HEK293 (cell line): ENCODE measurements around the gene CAP2.

Experiments used
- GLI4 ChIP-seq: fragments of 450-650 bp; formaldehyde crosslinking; IDR thresholded peaks from 2 replicates; pipeline ENCODE4 v1.5.1; 2016; ENCODE audit warnings: missing biosample characterization, missing genetic modification characterization
- IKZF3 ChIP-seq: fragments of 450-650 bp; IDR thresholded peaks from 2 replicates; pipeline ENCODE4 v1.5.0; 2018; ENCODE audit warnings: missing biosample characterization, mild to moderate bottlenecking, missing genetic modification characterization, moderate library complexity
- KLF16 ChIP-seq: fragments of 450-650 bp; formaldehyde crosslinking; IDR thresholded peaks from 2 replicates; pipeline ENCODE4 v1.5.1; 2017; ENCODE audit warnings: missing biosample characterization, missing genetic modification characterization
- MYNN ChIP-seq: fragments of 450-650 bp; formaldehyde crosslinking; IDR thresholded peaks from 2 replicates; pipeline ENCODE4 v1.5.1; 2016; ENCODE audit warnings: missing biosample characterization, missing genetic modification characterization, borderline replicate concordance
- REPIN1 ChIP-seq: fragments of 450-650 bp; formaldehyde crosslinking; IDR thresholded peaks from 2 replicates; pipeline ENCODE4 v1.5.1; 2017; ENCODE audit warnings: missing biosample characterization, missing genetic modification characterization, low read depth
- SCRT1 ChIP-seq: fragments of 450-650 bp; formaldehyde crosslinking; IDR thresholded peaks from 2 replicates; pipeline ENCODE4 v1.5.1; 2016; ENCODE audit warnings: missing biosample characterization, missing genetic modification characterization, borderline replicate concordance
- SETDB1 ChIP-seq: IDR thresholded peaks from one replicate; pipeline ENCODE4 v1.6.1; 2017; ENCODE audit warnings: mild to moderate bottlenecking, low read length, moderate library complexity, mixed read lengths; ENCODE audit not compliant: insufficient read length
- SP2 ChIP-seq: fragments of 450-650 bp; formaldehyde crosslinking; IDR thresholded peaks from 2 replicates; pipeline ENCODE4 v1.5.1; 2016; ENCODE audit warnings: missing biosample characterization, missing genetic modification characterization
- ZBTB48 ChIP-seq: fragments of 450-650 bp; formaldehyde crosslinking; IDR thresholded peaks from 2 replicates; pipeline ENCODE4 v1.5.1; 2016; ENCODE audit warnings: missing biosample characterization, missing genetic modification characterization
- ZNF114 ChIP-seq: fragments of 450-650 bp; formaldehyde crosslinking; IDR thresholded peaks from 2 replicates; pipeline ENCODE4 v1.5.0; 2017; ENCODE audit warnings: missing biosample characterization, missing genetic modification characterization
- ZNF140 ChIP-seq: fragments of 450-650 bp; formaldehyde crosslinking; IDR thresholded peaks from 2 replicates; pipeline ENCODE4 v1.5.1; 2016; ENCODE audit warnings: missing biosample characterization, missing genetic modification characterization
- ZNF155 ChIP-seq: fragments of 450-650 bp; formaldehyde crosslinking; IDR thresholded peaks from 2 replicates; pipeline ENCODE4 v1.5.1; 2016; ENCODE audit warnings: missing biosample characterization, missing genetic modification characterization
- ZNF223 ChIP-seq: fragments of 450-650 bp; formaldehyde crosslinking; IDR thresholded peaks from 2 replicates; pipeline ENCODE4 v1.5.1; 2016; ENCODE audit warnings: missing biosample characterization, missing genetic modification characterization
- ZNF266 ChIP-seq: fragments of 450-650 bp; formaldehyde crosslinking; IDR thresholded peaks from 2 replicates; pipeline ENCODE4 v1.5.1; 2016; ENCODE audit warnings: missing biosample characterization, missing genetic modification characterization, low read depth
- ZNF274 ChIP-seq, 2 experiments: fragments of 200-500 bp in 1 of 2; fragments of 450-650 bp in 1 of 2; sonication (Bioruptor generic) in 1 of 2; formaldehyde crosslinking in 1 of 2; IDR thresholded peaks; 2 replicates each; pipeline versions ENCODE4 v1.5.1 to v1.6.1; 2014 to 2016; ENCODE audit warnings: borderline replicate concordance in 1 of 2, inconsistent platforms in 1 of 2, low read length in 1 of 2, missing biosample characterization in 1 of 2, missing genetic modification characterization in 1 of 2
- ZNF350 ChIP-seq: fragments of 450-650 bp; formaldehyde crosslinking; IDR thresholded peaks from 2 replicates; pipeline ENCODE4 v1.5.0; 2017; ENCODE audit warnings: missing biosample characterization, mild to moderate bottlenecking, missing genetic modification characterization
- ZNF473 ChIP-seq: fragments of 450-650 bp; formaldehyde crosslinking; IDR thresholded peaks from 2 replicates; pipeline ENCODE4 v1.5.1; 2017; ENCODE audit warnings: missing biosample characterization, missing genetic modification characterization
- ZNF48 ChIP-seq: fragments of 450-650 bp; formaldehyde crosslinking; IDR thresholded peaks from 2 replicates; pipeline ENCODE4 v1.5.1; 2016; ENCODE audit warnings: missing biosample characterization, missing genetic modification characterization
- ZNF560 ChIP-seq: fragments of 450-650 bp; formaldehyde crosslinking; IDR thresholded peaks from 2 replicates; pipeline ENCODE4 v1.5.1; 2017; ENCODE audit warnings: missing biosample characterization, missing genetic modification characterization, borderline replicate concordance
- ZNF600 ChIP-seq: fragments of 450-650 bp; formaldehyde crosslinking; IDR thresholded peaks from 2 replicates; pipeline ENCODE4 v1.5.1; 2016; ENCODE audit warnings: missing biosample characterization, missing genetic modification characterization
- ZNF610 ChIP-seq: fragments of 450-650 bp; formaldehyde crosslinking; IDR thresholded peaks from 2 replicates; pipeline ENCODE4 v1.5.1; 2016; ENCODE audit warnings: missing biosample characterization, missing genetic modification characterization, borderline replicate concordance
- ZNF747 ChIP-seq: fragments of 450-650 bp; formaldehyde crosslinking; IDR thresholded peaks from 2 replicates; pipeline ENCODE4 v1.5.1; 2016; ENCODE audit warnings: missing biosample characterization, missing genetic modification characterization
- ZNF830 ChIP-seq: fragments of 450-650 bp; IDR thresholded peaks from 2 replicates; pipeline ENCODE4 v1.5.0; 2018; ENCODE audit warnings: missing biosample characterization, missing genetic modification characterization, low read depth, mild to moderate bottlenecking, moderate library complexity
- ZNF837 ChIP-seq: fragments of 450-650 bp; formaldehyde crosslinking; IDR thresholded peaks from 2 replicates; pipeline ENCODE4 v1.5.1; 2016; ENCODE audit warnings: missing biosample characterization, missing genetic modification characterization
- ZNF843 ChIP-seq: fragments of 450-650 bp; formaldehyde crosslinking; IDR thresholded peaks from 2 replicates; pipeline ENCODE4 v1.5.1; 2016; ENCODE audit warnings: missing biosample characterization, missing genetic modification characterization
- TF ChIP-seq, protein P1 (sequence below): fragments of 450-650 bp; formaldehyde crosslinking; IDR thresholded peaks from 2 replicates; pipeline ENCODE4 v1.5.1; 2017; ENCODE audit warnings: missing biosample characterization, mild to moderate bottlenecking, missing genetic modification characterization, moderate library complexity
- TF ChIP-seq, protein P2 (sequence below): fragments of 450-650 bp; formaldehyde crosslinking; IDR thresholded peaks from 2 replicates; pipeline ENCODE4 v1.5.1; 2016; ENCODE audit warnings: missing biosample characterization, missing genetic modification characterization
- TF ChIP-seq, protein P3 (sequence below): fragments of 450-650 bp; formaldehyde crosslinking; IDR thresholded peaks from 2 replicates; pipeline ENCODE4 v1.5.1; 2016; ENCODE audit warnings: missing biosample characterization, missing genetic modification characterization, borderline replicate concordance
- TF ChIP-seq, protein P4 (sequence below): IDR thresholded peaks from 2 replicates; pipeline ENCODE4 v1.6.1; 2011; ENCODE audit warnings: mild to moderate bottlenecking, low read depth, low read length, borderline replicate concordance
- TF ChIP-seq, protein P5 (sequence below): fragments of 450-650 bp; formaldehyde crosslinking; IDR thresholded peaks from 2 replicates; pipeline ENCODE4 v1.5.1; 2017; ENCODE audit warnings: missing biosample characterization, missing genetic modification characterization
- TF ChIP-seq, protein P6 (sequence below): fragments of 450-650 bp; formaldehyde crosslinking; IDR thresholded peaks from 2 replicates; pipeline ENCODE4 v1.5.1; 2016; ENCODE audit warnings: missing biosample characterization, missing genetic modification characterization

The CAP2 gene

DNA sequence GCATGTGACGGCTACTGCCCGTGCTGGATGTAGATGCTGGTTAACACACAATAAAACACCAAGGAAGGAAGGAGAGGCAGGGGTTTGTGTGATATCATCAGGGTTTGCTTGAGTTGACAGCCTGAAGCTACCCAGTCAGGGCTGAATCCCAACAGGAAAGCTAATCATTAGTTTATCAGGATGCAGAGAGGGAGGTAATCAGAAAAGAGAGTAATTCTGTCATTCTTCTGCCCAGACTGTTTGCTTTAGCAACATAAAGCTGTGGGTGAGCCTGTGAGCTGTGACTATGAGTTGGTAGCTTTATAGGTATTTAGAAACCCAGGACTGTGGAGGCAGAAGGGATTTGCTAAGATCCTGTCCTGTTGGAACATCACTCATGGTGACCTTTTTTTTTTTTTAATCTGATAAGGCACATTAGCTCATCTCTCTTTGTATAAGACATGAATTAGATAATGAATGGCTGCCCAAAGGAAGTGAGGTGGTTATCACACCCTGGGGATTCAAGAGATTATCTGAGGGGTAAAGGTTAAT is 79.3 kb downstream of the CAP2 start (continued):
- TF ChIP-seq, protein P1, sequence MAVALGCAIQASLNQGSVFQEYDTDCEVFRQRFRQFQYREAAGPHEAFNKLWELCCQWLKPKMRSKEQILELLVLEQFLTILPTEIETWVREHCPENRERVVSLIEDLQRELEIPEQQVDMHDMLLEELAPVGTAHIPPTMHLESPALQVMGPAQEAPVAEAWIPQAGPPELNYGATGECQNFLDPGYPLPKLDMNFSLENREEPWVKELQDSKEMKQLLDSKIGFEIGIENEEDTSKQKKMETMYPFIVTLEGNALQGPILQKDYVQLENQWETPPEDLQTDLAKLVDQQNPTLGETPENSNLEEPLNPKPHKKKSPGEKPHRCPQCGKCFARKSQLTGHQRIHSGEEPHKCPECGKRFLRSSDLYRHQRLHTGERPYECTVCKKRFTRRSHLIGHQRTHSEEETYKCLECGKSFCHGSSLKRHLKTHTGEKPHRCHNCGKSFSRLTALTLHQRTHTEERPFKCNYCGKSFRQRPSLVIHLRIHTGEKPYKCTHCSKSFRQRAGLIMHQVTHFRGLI (tag by site-specific recombination), result no peak
- no peak for TF ChIP-seq ZNF48 (tag by site-specific recombination)
- peak; percentile 16; the same call in 1 of the 2 replicates for TF ChIP-seq SP2 (tag by site-specific recombination)
- TF ChIP-seq ZNF610, result no peak
- TF ChIP-seq GLI4 (tag by site-specific recombination), result no peak
- no peak for TF ChIP-seq KLF16
- TF ChIP-seq, protein P2, sequence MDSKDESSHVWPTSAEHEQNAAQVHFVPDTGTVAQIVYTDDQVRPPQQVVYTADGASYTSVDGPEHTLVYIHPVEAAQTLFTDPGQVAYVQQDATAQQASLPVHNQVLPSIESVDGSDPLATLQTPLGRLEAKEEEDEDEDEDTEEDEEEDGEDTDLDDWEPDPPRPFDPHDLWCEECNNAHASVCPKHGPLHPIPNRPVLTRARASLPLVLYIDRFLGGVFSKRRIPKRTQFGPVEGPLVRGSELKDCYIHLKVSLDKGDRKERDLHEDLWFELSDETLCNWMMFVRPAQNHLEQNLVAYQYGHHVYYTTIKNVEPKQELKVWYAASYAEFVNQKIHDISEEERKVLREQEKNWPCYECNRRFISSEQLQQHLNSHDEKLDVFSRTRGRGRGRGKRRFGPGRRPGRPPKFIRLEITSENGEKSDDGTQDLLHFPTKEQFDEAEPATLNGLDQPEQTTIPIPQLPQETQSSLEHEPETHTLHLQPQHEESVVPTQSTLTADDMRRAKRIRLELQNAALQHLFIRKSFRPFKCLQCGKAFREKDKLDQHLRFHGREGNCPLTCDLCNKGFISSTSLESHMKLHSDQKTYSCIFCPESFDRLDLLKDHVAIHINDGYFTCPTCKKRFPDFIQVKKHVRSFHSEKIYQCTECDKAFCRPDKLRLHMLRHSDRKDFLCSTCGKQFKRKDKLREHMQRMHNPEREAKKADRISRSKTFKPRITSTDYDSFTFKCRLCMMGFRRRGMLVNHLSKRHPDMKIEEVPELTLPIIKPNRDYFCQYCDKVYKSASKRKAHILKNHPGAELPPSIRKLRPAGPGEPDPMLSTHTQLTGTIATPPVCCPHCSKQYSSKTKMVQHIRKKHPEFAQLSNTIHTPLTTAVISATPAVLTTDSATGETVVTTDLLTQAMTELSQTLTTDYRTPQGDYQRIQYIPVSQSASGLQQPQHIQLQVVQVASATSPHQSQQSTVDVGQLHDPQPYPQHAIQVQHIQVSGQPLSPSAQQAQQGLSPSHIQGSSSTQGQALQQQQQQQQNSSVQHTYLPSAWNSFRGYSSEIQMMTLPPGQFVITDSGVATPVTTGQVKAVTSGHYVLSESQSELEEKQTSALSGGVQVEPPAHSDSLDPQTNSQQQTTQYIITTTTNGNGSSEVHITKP, result no peak
- peak; percentile 92 for TF ChIP-seq ZNF600 (tag by site-specific recombination)
- TF ChIP-seq, protein P3, sequence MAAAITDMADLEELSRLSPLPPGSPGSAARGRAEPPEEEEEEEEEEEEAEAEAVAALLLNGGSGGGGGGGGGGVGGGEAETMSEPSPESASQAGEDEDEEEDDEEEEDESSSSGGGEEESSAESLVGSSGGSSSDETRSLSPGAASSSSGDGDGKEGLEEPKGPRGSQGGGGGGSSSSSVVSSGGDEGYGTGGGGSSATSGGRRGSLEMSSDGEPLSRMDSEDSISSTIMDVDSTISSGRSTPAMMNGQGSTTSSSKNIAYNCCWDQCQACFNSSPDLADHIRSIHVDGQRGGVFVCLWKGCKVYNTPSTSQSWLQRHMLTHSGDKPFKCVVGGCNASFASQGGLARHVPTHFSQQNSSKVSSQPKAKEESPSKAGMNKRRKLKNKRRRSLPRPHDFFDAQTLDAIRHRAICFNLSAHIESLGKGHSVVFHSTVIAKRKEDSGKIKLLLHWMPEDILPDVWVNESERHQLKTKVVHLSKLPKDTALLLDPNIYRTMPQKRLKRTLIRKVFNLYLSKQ (tag by site-specific recombination), result no peak
- TF ChIP-seq, protein P4, sequence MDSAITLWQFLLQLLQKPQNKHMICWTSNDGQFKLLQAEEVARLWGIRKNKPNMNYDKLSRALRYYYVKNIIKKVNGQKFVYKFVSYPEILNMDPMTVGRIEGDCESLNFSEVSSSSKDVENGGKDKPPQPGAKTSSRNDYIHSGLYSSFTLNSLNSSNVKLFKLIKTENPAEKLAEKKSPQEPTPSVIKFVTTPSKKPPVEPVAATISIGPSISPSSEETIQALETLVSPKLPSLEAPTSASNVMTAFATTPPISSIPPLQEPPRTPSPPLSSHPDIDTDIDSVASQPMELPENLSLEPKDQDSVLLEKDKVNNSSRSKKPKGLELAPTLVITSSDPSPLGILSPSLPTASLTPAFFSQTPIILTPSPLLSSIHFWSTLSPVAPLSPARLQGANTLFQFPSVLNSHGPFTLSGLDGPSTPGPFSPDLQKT, result no peak
- TF ChIP-seq ZNF223 (tag by site-specific recombination), result no peak
- TF ChIP-seq ZNF350 (tag by site-specific recombination), result no peak
- TF ChIP-seq SETDB1, result no peak
- peak; percentile 83 for TF ChIP-seq IKZF3 (tag by site-specific recombination)
- TF ChIP-seq, protein P5, sequence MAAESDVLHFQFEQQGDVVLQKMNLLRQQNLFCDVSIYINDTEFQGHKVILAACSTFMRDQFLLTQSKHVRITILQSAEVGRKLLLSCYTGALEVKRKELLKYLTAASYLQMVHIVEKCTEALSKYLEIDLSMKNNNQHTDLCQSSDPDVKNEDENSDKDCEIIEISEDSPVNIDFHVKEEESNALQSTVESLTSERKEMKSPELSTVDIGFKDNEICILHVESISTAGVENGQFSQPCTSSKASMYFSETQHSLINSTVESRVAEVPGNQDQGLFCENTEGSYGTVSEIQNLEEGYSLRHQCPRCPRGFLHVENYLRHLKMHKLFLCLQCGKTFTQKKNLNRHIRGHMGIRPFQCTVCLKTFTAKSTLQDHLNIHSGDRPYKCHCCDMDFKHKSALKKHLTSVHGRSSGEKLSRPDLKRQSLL (tag by site-specific recombination), result no peak
- no peak for TF ChIP-seq ZBTB48 (tag by site-specific recombination)
- no peak for TF ChIP-seq ZNF274 (IDR thresholded peaks at IDR 0.05; ENCODE audit: low read length)
- TF ChIP-seq ZNF274 (tag by site-specific recombination; IDR thresholded peaks at IDR 0.05; ENCODE audit: borderline replicate concordance), result no peak
- no peak for TF ChIP-seq REPIN1
- no peak for TF ChIP-seq ZNF837 (tag by site-specific recombination)
- TF ChIP-seq ZNF830, result no peak
- peak; percentile 88 for TF ChIP-seq ZNF843 (tag by site-specific recombination)
- no peak for TF ChIP-seq ZNF473 (tag by site-specific recombination)
- TF ChIP-seq ZNF140 (tag by site-specific recombination), result no peak
- no peak for TF ChIP-seq MYNN (tag by site-specific recombination)
- no peak for TF ChIP-seq ZNF155
- no peak for TF ChIP-seq ZNF747 (tag by site-specific recombination)
- TF ChIP-seq ZNF266 (tag by site-specific recombination), result no peak
- TF ChIP-seq SCRT1 (tag by site-specific recombination), result no peak
- no peak for TF ChIP-seq ZNF560 (tag by site-specific recombination)
- TF ChIP-seq, protein P6, sequence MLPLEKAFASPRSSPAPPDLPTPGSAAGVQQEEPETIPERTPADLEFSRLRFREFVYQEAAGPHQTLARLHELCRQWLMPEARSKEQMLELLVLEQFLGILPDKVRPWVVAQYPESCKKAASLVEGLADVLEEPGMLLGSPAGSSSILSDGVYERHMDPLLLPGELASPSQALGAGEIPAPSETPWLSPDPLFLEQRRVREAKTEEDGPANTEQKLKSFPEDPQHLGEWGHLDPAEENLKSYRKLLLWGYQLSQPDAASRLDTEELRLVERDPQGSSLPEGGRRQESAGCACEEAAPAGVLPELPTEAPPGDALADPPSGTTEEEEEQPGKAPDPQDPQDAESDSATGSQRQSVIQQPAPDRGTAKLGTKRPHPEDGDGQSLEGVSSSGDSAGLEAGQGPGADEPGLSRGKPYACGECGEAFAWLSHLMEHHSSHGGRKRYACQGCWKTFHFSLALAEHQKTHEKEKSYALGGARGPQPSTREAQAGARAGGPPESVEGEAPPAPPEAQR (tag by site-specific recombination), result no peak
- TF ChIP-seq ZNF114 (tag by site-specific recombination), result no peak
